NCI-H187 treated with DMSO at 0.1 percent for 48 hours (cell line): Measurements from ENCODE around the gene PCDHGA5.
"Not testable (repeated sequence)": the region's sequence is repeated elsewhere in the genome, so short reads cannot be mapped to it uniquely, and the experiment has no call there.

ENCODE experiments used
- DNase-seq: peaks from one replicate; lab custom pipeline; 2025; lab: John Stamatoyannopoulos, UW

PCDHGA5 gene

DNA sequence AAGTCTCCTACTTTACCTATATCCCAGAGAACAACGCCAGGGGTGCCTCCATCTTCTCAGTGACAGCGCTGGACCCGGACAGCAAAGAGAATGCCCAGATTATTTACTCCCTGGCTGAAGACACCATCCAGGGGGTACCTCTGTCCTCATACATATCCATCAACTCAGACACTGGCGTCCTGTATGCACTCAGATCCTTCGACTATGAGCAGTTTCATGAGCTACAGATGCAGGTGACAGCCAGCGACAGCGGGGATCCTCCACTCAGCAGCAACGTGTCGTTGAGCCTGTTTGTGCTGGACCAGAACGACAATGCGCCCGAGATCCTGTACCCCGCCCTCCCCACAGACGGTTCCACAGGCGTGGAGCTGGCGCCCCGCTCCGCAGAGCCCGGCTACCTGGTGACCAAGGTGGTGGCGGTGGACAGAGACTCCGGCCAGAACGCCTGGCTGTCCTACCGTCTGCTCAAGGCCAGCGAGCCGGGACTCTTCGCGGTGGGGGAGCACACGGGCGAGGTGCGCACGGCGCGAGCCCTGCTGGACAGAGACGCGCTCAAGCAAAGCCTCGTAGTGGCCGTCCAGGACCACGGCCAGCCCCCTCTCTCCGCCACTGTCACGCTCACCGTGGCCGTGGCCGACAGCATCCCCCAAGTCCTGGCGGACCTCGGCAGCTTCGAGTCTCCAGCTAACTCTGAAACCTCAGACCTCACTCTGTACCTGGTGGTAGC lies 50.7 kb downstream of the PCDHGA5 start:
- DNase-seq: not testable (repeated sequence)

DNA sequence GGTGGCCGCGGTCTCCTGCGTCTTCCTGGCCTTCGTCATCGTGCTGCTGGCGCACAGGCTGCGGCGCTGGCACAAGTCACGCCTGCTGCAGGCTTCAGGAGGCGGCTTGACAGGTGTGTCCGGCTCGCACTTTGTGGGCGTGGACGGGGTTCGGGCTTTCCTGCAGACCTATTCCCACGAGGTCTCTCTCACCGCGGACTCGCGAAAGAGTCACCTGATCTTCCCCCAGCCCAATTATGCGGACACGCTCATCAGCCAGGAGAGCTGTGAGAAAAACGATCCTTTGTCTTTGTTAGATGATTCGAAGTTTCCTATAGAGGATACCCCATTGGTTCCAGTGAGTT lies 51.3 kb downstream of the PCDHGA5 start:
- DNase-seq: not testable (repeated sequence)
